ENCODE measurements around the gene NEUROG2.

DNA sequence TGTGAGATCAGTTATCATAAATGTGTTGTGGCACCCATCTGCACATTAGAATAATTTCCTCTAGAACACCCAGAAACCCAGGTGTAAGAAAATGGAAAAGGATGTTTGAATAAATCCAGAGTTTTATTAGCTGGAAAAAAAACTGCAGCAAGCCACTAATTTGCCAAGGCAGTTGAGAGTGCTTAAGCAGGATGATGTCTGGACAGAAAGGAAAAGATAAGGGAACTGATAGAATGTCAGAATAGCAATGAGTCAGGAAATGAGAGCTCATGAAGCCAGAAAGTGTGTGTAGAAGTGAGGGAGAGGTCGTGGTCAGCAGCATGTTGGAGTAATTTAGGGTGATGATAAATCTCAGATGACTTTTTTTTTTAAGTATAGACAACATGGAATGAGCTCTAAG, 15.2 kb upstream of the NEUROG2 start:
- TF ChIP-seq RAD21 (IDR thresholded peaks at IDR 0.05 in 1 of 2, conservative IDR thresholded peaks at IDR 0.05 in 1 of 2; ENCODE audit: low read depth in 2 of 2, low read length in 2 of 2) (no peak), SP4 (IDR thresholded peaks at IDR 0.05; ENCODE audit: low read length) (no peak), POLR2AphosphoS5 (IDR thresholded peaks at IDR 0.05; ENCODE audit: low read depth, low read length) (no peak)
- TF ChIP-seq, protein P1, sequence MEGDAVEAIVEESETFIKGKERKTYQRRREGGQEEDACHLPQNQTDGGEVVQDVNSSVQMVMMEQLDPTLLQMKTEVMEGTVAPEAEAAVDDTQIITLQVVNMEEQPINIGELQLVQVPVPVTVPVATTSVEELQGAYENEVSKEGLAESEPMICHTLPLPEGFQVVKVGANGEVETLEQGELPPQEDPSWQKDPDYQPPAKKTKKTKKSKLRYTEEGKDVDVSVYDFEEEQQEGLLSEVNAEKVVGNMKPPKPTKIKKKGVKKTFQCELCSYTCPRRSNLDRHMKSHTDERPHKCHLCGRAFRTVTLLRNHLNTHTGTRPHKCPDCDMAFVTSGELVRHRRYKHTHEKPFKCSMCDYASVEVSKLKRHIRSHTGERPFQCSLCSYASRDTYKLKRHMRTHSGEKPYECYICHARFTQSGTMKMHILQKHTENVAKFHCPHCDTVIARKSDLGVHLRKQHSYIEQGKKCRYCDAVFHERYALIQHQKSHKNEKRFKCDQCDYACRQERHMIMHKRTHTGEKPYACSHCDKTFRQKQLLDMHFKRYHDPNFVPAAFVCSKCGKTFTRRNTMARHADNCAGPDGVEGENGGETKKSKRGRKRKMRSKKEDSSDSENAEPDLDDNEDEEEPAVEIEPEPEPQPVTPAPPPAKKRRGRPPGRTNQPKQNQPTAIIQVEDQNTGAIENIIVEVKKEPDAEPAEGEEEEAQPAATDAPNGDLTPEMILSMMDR (IDR thresholded peaks at IDR 0.05; ENCODE audit: control extremely low read depth in 1 of 3, insufficient read depth in 1 of 3, low read depth in 1 of 3, low read length in 3 of 3): no peak

Measured in H1 (cell line).